22Rv1 (cell line): Measurements from ENCODE around the gene HBM.

Experiments used
- CTCF ChIP-seq: fragments of 450-650 bp; IDR thresholded peaks from 2 replicates; pipeline ENCODE4 v1.5.1; 2017; ENCODE audit warnings: mild to moderate bottlenecking
- ZFX ChIP-seq: fragments of 450-650 bp; IDR thresholded peaks from 2 replicates; pipeline ENCODE4 v1.6.1; 2017; ENCODE audit warnings: antibody characterized with exemption, borderline replicate concordance

- no peak for TF ChIP-seq CTCF
- no peak for TF ChIP-seq ZFX
Observed at GRCh38 chr16:149024-149660, 16.6 kb upstream of the HBM start.
